Left renal cortex interstitium (tissue), 4 donors: Measurements from ENCODE around the gene DLK1. TPM values are rescaled to one million over a fixed set of nuclear protein-coding genes. Genes with fewer than 3 reads are reported as not detected.

Experiments
- DNase-seq, 4 donors: peaks; one replicate each; pipeline ENCODE4 v3.0.0-alpha.2; 2013; ENCODE audit warnings: low read depth in 4 of 4, low spot score in 2 of 4, missing footprints in 1 of 4
- polyA plus RNA-seq, 4 donors: library from polyadenylated mRNA; unstranded; fragments of 120-200 nt; gene quantifications; one replicate each; pipeline ENCODE4 v1.2.1, GENCODE V29; 2013; ENCODE audit not compliant: insufficient read length in 4 of 4

Gene DLK1
- polyA plus RNA-seq, 4 donors: 5.8 to 11.1 (median 8.0) TPM

GRCh38 chr14:100785626-100786025 is 58.9 kb downstream of the DLK1 start:
- no peak for DNase-seq

- no peak for DNase-seq
Measured at GRCh38 chr14:100786131-100786530, 59.4 kb downstream of the DLK1 start.

GRCh38 chr14:100786576-100787219 is 60.0 kb downstream of the DLK1 start:
- no peak for DNase-seq

GRCh38 chr14:100787659-100788058 is 61.0 kb downstream of the DLK1 start:
- DNase-seq: no peak

Other genes with a start within 250 kb of the DLK1 start
- 1 to 10 TPM; 1.2 to 3.9 (median 2.4) TPM for gene BEGAIN, start 139.5 kb upstream of the DLK1 start, polyA plus RNA-seq
- gene MEG3, start 99.2 kb downstream of the DLK1 start, polyA plus RNA-seq: 100 to 1,000 TPM in 2 of 4 donors, 10 to 100 TPM in 2; 55.0 to 309 (median 131) TPM
- gene RTL1, start 176.8 kb downstream of the DLK1 start, polyA plus RNA-seq: under 1 TPM; 0.03 to 0.16 (median 0.08) TPM